ENCODE measurements around the gene TBC1D2. TPM values are rescaled to one million over a fixed set of nuclear protein-coding genes. Genes with fewer than 3 reads are reported as not detected.

TBC1D2 gene
- polyA plus RNA-seq, 10 donors = 1.1 to 2.8 (median 2.0) TPM

DNA sequence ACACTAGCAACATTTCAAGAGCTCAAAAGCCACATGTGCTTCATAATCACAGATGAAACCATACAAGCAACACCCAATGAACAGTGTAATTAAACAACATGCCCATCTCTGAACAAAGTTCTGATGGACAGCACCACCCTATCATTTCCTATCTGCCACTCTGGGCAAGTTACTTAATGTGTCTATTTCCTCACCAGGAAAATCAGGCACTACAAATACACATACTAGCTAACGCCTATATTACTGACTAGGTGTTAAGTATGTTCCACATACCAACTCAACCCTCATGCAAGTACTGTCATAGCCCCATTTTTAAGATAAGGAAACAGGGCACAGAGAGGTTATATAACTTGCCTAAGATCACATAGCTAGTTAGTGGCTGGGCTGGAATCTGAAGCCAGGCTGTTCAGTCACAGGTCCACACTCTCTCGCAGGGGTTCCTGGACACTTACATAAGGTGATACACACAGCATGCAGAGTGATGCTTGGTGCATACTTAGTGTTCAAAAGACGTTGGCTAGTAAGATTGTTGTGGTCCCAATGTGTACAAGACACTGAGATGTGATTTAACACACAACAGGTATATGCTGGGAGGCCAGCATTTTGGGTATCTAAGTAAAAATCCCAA is 87.2 kb downstream of the TBC1D2 start:
- DNase-seq = no peak

DNA sequence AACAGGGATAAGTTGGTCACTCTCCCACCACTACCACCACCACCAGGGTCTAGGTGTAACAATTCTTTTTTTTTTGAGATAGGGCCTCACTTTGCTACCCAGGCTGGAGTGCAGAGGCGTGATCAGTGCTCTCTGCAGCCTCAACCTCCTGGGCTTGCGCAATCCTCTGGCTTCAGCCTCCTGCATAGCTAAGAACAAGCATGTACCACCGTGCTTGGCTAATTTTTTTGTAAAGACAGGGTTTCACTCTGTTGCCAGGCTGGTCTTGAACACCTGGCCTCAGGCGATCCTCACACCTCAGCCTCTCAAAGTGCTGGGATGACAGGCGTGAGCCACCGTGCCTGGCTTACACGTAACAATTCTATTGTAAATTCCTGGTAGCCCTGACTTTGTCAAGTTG is 90.5 kb downstream of the TBC1D2 start:
- no peak for DNase-seq

DNA sequence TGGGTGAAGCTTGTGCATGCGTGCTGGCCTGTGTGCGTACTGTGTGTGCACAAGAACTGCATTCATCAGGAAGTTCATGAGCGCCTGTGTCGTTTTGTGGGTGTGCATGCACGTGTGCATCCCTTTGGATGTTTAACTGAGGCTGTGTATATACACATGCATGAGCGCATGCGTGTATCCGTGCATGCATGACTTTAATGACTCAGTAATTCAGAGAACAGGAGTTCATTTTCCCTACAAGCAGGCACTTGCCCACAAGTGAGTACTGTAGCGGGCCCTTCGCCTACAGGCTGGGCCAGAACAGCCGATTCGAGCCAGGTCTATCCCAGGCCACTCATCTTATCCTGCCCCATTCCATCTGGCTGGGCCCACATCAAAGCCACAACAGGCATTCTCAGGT is 92.8 kb downstream of the TBC1D2 start:
- DNase-seq = no peak

DNA sequence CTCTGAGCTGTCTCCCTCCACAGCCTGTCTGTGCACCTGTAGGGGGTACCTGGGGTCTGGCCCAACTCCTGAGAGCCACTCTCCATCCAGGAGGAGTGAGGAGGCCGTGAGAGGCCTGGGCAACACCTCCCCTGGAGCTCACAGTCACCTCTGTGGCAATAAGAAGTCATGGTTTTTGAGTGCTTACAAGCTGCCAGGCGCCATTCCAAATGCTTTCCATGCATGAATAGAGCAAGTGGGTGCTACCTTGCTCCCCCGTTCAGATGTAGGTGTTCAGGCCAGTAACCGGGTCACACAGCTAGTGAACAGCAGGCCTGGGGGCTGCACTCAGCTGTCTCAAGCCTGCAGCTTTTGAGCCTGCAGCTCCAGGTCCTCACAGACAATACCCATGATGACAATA is 93.6 kb downstream of the TBC1D2 start:
- no peak for DNase-seq

DNA sequence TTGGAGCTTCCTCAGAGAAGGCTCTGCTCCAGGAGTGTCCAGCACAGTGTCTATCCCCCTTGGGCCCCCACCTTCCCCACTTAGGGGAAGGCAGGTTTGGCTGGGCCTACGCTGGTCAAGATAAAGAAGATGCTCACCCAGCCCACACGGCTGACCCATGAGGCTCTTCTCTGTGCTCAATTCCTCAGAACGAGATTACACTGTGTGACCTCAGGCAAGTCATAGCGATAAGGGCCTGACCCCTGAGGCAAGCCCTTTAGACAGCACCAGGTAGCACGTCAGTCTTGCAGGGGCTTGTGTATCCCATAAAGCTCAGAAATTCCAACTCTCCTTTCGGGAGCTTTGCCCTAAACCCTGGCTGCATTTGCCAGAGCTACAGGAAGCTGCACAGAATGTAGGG is 95.7 kb downstream of the TBC1D2 start:
- DNase-seq = no peak

DNA sequence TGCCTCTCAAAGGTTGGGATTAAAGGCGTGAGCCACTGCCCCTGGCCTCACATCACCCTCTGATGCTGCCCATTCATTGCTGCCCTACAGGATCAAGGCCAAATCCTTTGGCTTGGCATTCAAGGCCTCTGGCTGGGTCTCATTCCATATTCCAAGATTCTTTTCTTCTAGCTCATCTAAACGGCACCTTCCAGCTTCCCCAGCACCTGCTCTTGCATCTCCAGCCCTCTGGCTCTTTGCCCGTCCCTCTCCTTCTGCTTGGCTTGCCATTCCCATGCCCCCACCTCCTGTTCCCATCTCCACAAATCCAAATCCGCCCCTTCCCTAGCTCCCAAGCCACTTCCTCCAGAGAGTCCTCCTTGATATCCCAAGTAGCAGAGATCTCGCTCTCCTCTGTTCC is 96.1 kb downstream of the TBC1D2 start:
- DNase-seq = no peak

DNA sequence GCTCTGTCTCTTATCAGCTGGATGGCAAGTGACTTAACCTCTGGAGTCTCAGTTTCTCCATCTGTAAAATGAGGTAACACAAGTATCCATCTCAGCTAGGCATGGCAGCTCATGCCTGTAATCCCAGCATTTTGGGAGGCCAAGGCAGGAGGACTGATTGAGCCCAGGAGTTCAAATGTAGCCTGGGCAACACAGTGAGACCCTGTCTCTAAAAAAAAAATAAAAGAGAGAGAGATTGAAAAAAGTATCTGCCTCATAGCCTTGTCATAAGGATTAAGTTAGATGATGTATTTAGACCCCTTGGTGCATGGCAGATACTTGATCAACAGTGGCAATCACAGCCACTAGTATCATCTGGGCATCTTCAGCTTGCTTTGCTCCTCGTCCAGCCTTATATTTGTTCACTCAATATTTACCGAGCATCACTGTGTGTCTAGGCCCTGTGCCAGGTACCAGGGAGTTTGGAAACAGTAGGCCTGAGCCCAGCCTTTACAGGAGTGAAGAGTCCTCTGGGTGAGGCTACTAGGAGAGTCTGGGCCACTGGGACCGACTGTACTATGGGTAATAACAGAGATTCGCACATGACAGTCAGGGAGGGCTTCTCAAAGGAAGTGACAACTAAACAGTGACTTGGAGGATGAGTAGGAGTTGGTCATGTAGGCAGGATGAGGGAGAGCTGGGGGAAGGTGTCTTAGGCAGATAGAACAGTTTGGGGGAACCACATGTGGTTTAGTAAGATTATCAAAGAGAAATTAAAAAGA is 97.2 kb downstream of the TBC1D2 start:
- no peak for DNase-seq

DNA sequence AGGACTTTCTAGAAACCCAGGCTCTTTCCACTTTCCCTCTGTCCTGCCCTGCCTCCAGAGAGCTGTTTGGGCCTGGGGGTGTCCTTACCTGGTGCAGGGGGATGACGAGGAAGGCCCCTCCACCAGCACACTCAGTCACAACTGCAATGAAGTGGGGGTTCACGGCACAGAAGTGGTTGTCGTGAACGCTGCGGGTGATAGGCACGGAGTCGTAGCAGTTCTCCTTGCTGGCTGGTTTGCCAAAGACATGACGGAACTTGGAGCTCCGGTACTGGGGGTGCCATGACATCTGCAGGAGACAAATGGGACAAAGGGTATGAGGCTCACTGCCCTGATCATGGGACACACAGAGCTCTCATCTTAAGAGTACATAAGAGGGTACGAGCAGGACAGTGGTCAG is 98.1 kb downstream of the TBC1D2 start:
- no peak for DNase-seq

DNA sequence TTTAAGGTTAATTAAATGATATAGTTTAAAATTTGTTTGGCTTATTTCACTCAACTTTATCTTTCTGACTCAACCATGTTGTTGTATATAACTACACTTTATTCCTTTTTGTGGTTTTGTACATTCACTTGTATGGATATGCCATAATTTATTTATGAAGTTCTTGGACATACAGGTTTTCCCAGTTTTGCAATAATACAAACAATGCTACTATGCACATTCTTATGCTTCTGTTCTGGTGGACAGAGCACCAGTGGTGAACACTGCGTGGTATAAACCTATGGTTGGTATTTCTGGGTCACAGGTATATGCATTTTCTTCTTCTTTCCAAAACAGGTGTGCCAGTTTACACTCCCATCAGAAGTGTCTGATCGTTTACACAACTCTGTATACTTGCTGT is 100.8 kb downstream of the TBC1D2 start:
- no peak for DNase-seq

DNA sequence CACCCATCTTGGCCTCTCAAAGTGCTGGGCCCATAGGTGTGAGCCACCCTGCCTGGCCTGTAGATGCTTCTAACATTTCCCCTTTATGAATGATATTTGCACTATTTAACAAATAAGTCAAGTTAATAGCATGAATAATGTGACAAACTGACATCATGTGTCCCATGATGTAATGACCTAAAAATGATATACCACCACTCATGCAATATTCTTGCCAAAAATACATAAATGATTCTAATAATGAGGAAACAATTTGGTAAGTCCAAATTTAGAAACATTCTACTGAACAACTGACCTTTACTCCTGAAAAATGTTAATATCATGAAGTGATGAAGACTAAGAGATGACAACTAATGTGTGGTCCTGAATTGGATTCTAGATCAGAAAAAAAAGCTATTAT is 102.9 kb downstream of the TBC1D2 start:
- DNase-seq = no peak

DNA sequence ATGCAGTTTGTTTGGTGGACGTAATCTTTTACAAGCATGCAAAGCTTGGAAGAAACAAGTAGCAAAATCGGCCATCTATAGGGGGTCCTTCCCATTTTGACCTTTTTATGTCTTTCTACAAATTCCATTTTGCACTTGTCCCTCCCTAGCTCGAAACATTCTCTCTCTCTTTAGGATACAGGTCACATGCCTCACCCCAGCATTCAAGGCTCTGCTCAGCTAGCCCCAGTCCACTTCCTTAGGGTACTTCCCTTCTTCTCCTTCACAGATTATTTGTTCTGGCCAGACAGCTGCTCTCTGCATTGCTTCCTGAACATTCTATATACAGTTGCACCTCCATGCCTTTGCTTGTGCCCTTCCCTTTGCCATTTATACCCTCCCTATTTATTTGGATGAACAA is 104.7 kb downstream of the TBC1D2 start:
- no peak for DNase-seq

DNA sequence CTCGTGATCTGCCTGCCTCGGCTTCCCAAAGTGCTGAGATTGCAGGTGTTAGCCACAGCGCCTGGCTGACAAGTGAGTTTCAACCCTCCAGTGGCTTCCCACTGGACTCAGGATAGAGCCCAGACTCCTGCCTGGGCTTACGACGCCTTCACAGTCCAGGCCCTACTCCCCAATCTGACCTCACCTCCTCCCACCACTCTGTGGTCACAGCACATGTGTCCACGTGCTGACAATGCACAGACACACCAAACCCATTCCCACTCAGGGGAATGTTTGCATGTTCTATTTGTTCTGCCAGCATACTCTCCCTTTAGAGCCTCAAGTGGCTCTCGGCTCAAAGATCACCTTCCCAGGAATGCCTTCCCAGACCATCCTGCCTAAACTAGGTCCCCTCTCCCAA is 105.3 kb downstream of the TBC1D2 start:
- no peak for DNase-seq

DNA sequence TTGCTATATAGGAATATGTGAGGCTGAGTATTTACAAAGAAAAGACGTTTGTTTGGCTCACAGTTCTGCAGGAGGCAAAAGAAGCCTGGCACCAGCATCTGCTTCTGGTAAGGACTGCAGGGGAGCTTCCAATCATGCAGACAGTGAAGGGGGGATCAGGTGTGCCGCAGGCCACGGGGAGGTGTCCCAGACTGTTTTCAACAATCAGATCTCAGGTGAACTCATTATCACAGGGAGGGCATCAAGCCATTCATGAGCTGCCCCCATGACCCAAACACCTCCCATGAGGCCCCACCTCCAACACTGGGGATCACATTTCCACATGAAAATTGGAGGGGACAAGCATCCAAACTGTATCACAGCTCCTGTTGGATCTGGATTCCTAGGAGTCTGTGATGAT is 106.0 kb downstream of the TBC1D2 start:
- DNase-seq = no peak

Other genes with a start within 250 kb of the TBC1D2 start
- gene NANS, start 198.9 kb downstream of the TBC1D2 start, polyA plus RNA-seq (ENCODE audit: insufficient read length in 10 of 10) = 10 to 100 TPM; 30.3 to 39.3 (median 33.7) TPM
- gene TRIM14, start 136.4 kb downstream of the TBC1D2 start, polyA plus RNA-seq (ENCODE audit: insufficient read length in 10 of 10) = 1 to 10 TPM in 7 of 10 donors, under 1 TPM in 3; 0.71 to 3.2 (median 1.5) TPM
- gene CORO2A, start 63.0 kb downstream of the TBC1D2 start, polyA plus RNA-seq (ENCODE audit: insufficient read length in 10 of 10) = 1 to 10 TPM in 1 of 10 donors, under 1 TPM in 9; 0.13 to 1.2 (median 0.32) TPM